BLaER1 treated with 17β-estradiol and CSF1 and Interleukin-3, amounts not matched to agents 10 nM and 100 nM (cell line): ENCODE results near the gene ASPDH.
A peak's percentile ranks its signal among the peaks of the same experiment; 100 is the strongest.

Experiments
- H3K27ac ChIP-seq, 11 experiments: shearing (Covaris generic); formaldehyde crosslinking; 2 replicates each; pipeline ENCODE4 v1.8.1; 2022
- H3K27me3 ChIP-seq, 11 experiments: shearing (Covaris generic); formaldehyde crosslinking; 2 replicates each; pipeline ENCODE4 v1.8.1; 2022
- H3K36me3 ChIP-seq, 11 experiments: shearing (Covaris generic); formaldehyde crosslinking; 2 replicates each; pipeline ENCODE4 v1.8.1; 2022
- H3K4me1 ChIP-seq, 10 experiments: shearing (Covaris generic); formaldehyde crosslinking; 2 replicates each; pipeline ENCODE4 v1.8.1; 2022
- H3K4me2 ChIP-seq, 11 experiments: shearing (Covaris generic); formaldehyde crosslinking; 2 replicates each; pipeline ENCODE4 v1.8.1; 2022
- H3K4me3 ChIP-seq, 10 experiments: shearing (Covaris generic); formaldehyde crosslinking; 2 replicates each; pipeline ENCODE4 v1.8.1; 2022
- H3K9ac ChIP-seq, 11 experiments: shearing (Covaris generic); formaldehyde crosslinking; 2 replicates each; pipeline ENCODE4 v1.8.1; 2022
- H3K9me3 ChIP-seq, 11 experiments: shearing (Covaris generic); formaldehyde crosslinking; replicated peaks in 1 of 11; 2 replicates each; pipeline ENCODE4 v1.8.1; 2022
- H4K20me1 ChIP-seq, 11 experiments: shearing (Covaris generic); formaldehyde crosslinking; 2 replicates each; pipeline ENCODE4 v1.8.1; 2022
- Cebpa-rat ChIP-seq, 11 experiments: shearing (Covaris generic); IDR thresholded peaks; 2 replicates each; pipeline ENCODE4 v1.8.1; 2022

Gene ASPDH

DNA sequence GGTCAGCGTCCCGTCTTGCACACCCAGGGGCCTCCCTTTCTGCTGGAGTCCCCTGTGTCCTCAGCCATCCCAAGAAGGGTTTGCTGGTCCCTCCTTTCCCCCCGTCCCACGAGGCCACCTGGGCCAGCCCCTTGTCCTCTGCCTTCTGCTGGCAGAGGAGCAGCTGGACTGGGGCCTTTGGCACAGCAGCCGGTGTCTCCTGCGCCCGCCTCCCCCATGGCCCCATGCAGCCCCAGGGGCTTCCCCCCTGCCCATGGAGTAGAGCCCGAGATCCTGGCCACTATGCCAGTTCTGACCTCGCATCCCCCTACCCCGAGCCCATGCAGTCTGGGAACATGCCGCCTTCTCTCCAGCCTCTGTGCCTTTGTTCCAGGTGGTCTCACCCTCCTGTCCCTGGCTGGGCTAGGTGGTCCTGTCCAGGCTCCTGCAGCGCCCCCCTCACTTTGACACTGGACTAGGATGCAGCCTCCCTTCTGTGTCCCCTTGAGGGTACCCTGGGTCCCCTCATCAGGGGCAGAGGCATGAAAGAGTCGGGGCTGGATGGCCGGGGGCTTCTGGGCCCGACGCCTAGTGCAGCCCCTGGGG lies 31.4 kb downstream of the ASPDH start:
- Histone ChIP-seq H3K4me1 (peaks cover 14 to 59% (median 42%) of the 10 kb centered on the region in 10 experiments), H3K27ac (no peak overlapping the region), H3K36me3 (no peaks in the 10 kb centered on the region), H3K9me3 (peaks cover 11 to 17% (median 13%) of the 10 kb centered on the region in 11 experiments; a peak in 20 of 22 replicates), H3K4me2 (no peak overlapping the region), H3K27me3 (peaks cover 7 to 13% (median 12%) of the 10 kb centered on the region in 11 experiments), H4K20me1 (no peaks in the 10 kb centered on the region; a peak in 2 of 22 replicates), H3K9ac (no peak overlapping the region), H3K4me3 (no peak overlapping the region)
- TF ChIP-seq Cebpa-rat (IDR thresholded peaks at IDR 0.05): no peak

DNA sequence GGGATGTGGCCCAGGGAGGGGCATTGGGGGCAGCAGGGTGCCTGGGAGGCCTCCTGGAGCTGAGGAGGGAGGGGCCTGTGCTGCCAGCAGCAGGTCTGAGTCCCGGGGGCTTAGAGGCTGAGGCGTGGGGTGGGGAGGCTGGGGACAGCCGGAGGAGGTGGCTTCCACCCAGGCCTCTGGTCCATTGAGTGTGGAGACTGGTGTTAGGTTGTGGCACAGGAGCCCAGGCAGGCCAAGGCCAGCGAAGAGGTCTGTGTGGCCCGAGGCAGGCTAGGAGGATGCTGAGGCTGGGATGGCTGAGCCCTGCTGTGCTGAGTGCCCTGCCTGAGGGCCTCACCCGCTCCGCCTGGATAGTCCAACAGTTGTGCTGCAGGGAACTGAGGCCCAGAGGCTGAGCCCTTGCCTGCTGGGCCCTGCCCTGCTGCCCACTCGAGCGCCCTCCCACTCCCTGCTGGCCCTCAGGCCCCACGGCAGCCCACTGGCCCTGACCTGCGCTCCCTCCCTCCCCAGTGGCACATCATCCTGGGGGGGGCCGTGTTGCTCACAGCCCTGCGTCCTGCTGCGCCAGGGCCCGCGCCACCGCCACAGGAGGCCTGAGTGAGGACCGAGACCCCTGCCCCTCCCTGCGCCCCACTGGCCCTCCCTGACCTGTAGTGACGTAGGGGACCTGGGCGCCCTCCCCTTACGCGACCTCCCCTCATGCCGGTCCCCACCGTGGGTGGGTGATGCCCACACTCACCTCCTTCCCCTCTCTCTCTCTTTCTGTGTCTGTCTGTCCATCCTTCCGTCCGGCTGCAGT lies 32.2 kb downstream of the ASPDH start:
- no peak overlapping the region for H3K4me3 ChIP-seq
- peaks cover 8 to 52% (median 38%) of the 10 kb centered on the region in 10 experiments; a peak in 19 of 20 replicates for H3K4me1 ChIP-seq
- no peak for TF ChIP-seq Cebpa-rat (IDR thresholded peaks at IDR 0.05)
- H3K9ac ChIP-seq: peak overlapping the region in 8 of 11 experiments; percentile 11 to 65 (median 43); a peak in 10 of 22 replicates
- H3K27me3 ChIP-seq: peaks cover 15 to 21% (median 20%) of the 10 kb centered on the region in 11 experiments
- H4K20me1 ChIP-seq: no peaks in the 10 kb centered on the region; a peak in 2 of 22 replicates
- H3K9me3 ChIP-seq: peaks cover 4 to 9% (median 5%) of the 10 kb centered on the region in 11 experiments; a peak in 19 of 22 replicates
- H3K27ac ChIP-seq: peak overlapping the region in 6 of 11 experiments; percentile 19 to 49 (median 34); a peak in 7 of 22 replicates
- no peaks in the 10 kb centered on the region for H3K36me3 ChIP-seq
- H3K4me2 ChIP-seq: peak overlapping the region in 7 of 11 experiments; percentile 19 to 44 (median 26); a peak in 11 of 22 replicates

GRCh38 chr19:50480281-50481111 lies 33.2 kb downstream of the ASPDH start:
- Histone ChIP-seq H3K4me1 (peaks cover 0 to 47% (median 34%) of the 10 kb centered on the region in 10 experiments; a peak in 19 of 20 replicates), H3K9ac (peak overlapping the region in 4 of 11 experiments; percentile 37 to 55 (median 43); a peak in 5 of 22 replicates), H3K9me3 (no peaks in the 10 kb centered on the region), H3K27ac (peak overlapping the region in 5 of 11 experiments; percentile 22 to 49 (median 42); a peak in 4 of 22 replicates), H3K36me3 (no peaks in the 10 kb centered on the region), H3K4me2 (peak overlapping the region in 4 of 11 experiments; percentile 19 to 44 (median 22); a peak in 3 of 22 replicates), H4K20me1 (no peaks in the 10 kb centered on the region; a peak in 2 of 22 replicates), H3K27me3 (peaks cover 25 to 32% (median 30%) of the 10 kb centered on the region in 11 experiments), H3K4me3 (no peak overlapping the region)
- TF ChIP-seq Cebpa-rat (IDR thresholded peaks at IDR 0.05): no peak

GRCh38 chr19:50479761-50480251 lies 33.9 kb downstream of the ASPDH start:
- no peaks in the 10 kb centered on the region; a peak in 2 of 22 replicates for H4K20me1 ChIP-seq
- H3K36me3 ChIP-seq: no peaks in the 10 kb centered on the region
- no peak overlapping the region for H3K4me3 ChIP-seq
- H3K4me2 ChIP-seq: peak overlapping the region in 5 of 11 experiments; percentile 1 to 35 (median 15); a peak in 5 of 22 replicates
- H3K9ac ChIP-seq: peak overlapping the region in 2 of 11 experiments; percentile 35 to 37; a peak in 1 of 22 replicates
- peaks cover 25 to 39% (median 36%) of the 10 kb centered on the region in 11 experiments for H3K27me3 ChIP-seq
- no peak for TF ChIP-seq Cebpa-rat (IDR thresholded peaks at IDR 0.05)
- peaks cover 0 to 40% (median 28%) of the 10 kb centered on the region in 10 experiments; a peak in 17 of 20 replicates for H3K4me1 ChIP-seq
- H3K27ac ChIP-seq: peak overlapping the region in 1 of 11 experiments; percentile 42; a peak in 1 of 22 replicates
- no peaks in the 10 kb centered on the region for H3K9me3 ChIP-seq

GRCh38 chr19:50478901-50479715 lies 34.6 kb downstream of the ASPDH start:
- Histone ChIP-seq H3K4me2 (peak overlapping the region in 8 of 11 experiments; percentile 1 to 35 (median 28); a peak in 6 of 22 replicates), H3K9me3 (no peaks in the 10 kb centered on the region), H3K27ac (peak overlapping the region in 1 of 11 experiments; percentile 42; a peak in 1 of 22 replicates), H3K9ac (peak overlapping the region in 3 of 11 experiments; percentile 23 to 37 (median 35); a peak in 2 of 22 replicates), H3K27me3 (peaks cover 25 to 41% (median 36%) of the 10 kb centered on the region in 11 experiments), H3K4me3 (no peak overlapping the region), H4K20me1 (no peaks in the 10 kb centered on the region; a peak in 2 of 22 replicates), H3K4me1 (peaks cover 0 to 33% (median 21%) of the 10 kb centered on the region in 10 experiments; a peak in 15 of 20 replicates), H3K36me3 (no peaks in the 10 kb centered on the region)
- no peak for TF ChIP-seq Cebpa-rat (IDR thresholded peaks at IDR 0.05)

DNA sequence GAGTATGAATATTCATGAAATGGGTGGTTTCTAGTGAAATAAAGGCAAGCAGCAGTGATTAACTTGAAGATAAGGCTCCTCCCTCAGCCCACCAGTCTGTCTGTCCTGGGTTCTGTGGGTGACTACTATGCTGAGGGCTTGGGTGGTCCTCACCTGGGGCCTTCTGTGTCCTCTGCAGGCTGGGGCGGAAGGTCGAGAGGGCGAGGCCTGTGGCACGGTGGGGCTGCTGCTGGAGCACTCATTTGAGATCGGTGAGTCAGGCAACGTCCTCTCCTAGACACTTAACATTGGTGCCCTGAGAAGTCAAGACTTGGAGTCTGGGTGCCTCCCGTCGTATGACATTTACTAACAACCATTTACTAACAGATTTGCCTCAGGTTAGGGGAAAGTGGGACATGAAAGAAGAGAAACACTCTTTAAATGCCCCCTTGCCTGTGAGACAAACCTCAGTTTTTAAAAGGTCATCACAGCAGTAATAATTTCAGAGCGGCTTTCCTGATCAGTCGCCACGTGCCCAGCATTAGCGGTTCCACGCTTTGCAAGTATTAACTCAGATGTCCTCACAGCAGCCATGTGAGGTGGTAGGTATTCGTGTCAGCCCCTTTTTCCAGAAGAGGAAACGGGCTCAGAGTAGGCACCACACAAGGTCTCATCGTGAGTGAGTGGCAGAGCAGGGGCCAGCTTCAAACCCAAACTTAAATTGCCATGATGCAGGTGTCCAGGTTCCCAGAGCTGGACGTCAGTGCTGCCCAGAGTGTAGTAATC lies 35.8 kb downstream of the ASPDH start:
- H3K9me3 ChIP-seq: no peaks in the 10 kb centered on the region
- no peak overlapping the region for H3K4me2 ChIP-seq
- no peak for TF ChIP-seq Cebpa-rat (IDR thresholded peaks at IDR 0.05)
- peaks cover 25 to 41% (median 36%) of the 10 kb centered on the region in 11 experiments for H3K27me3 ChIP-seq
- no peaks in the 10 kb centered on the region for H3K36me3 ChIP-seq
- H3K9ac ChIP-seq: no peak overlapping the region
- no peak overlapping the region for H3K27ac ChIP-seq
- no peaks in the 10 kb centered on the region; a peak in 2 of 22 replicates for H4K20me1 ChIP-seq
- H3K4me1 ChIP-seq: peaks cover 0 to 32% (median 22%) of the 10 kb centered on the region in 10 experiments; a peak in 15 of 20 replicates
- H3K4me3 ChIP-seq: no peak overlapping the region

DNA sequence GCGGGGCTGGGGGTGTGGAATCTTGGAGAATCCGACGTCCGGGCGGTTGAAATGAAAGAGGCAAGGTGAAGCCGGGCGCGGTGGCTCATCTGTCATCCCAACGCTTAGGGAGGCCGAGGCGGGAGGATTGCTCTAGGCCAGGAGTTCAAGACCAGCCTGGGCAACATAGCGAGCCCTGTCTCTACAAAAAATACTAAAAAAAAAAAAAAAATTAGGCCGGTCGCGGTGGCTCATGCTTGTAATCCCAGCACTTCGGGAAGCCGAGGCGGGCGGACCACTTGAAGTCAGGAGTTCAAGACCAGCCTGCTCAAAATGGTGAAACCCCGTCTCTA lies 36.8 kb downstream of the ASPDH start:
- Histone ChIP-seq H3K4me3 (peak overlapping the region in 4 of 10 experiments; percentile 14 to 47 (median 20); a peak in 3 of 20 replicates), H3K4me1 (peaks cover 0 to 32% (median 22%) of the 10 kb centered on the region in 10 experiments; a peak in 15 of 20 replicates), H3K4me2 (peak overlapping the region in 7 of 11 experiments; percentile 16 to 52 (median 29); a peak in 8 of 22 replicates), H3K9ac (no peak overlapping the region), H3K27me3 (peaks cover 25 to 41% (median 36%) of the 10 kb centered on the region in 11 experiments), H3K36me3 (no peaks in the 10 kb centered on the region), H3K27ac (no peak overlapping the region), H4K20me1 (no peaks in the 10 kb centered on the region; a peak in 2 of 22 replicates), H3K9me3 (no peaks in the 10 kb centered on the region)
- no peak for TF ChIP-seq Cebpa-rat (IDR thresholded peaks at IDR 0.05)
